GM21367 (cell line): ENCODE data around the gene PNLIPRP2.

Experiments
- ATAC-seq: cut with Tn5 transposase; IDR thresholded peaks from one replicate; pipeline ENCODE4 v1.9.1; 2021; ENCODE audit not compliant: unreplicated experiment

The PNLIPRP2 gene

DNA sequence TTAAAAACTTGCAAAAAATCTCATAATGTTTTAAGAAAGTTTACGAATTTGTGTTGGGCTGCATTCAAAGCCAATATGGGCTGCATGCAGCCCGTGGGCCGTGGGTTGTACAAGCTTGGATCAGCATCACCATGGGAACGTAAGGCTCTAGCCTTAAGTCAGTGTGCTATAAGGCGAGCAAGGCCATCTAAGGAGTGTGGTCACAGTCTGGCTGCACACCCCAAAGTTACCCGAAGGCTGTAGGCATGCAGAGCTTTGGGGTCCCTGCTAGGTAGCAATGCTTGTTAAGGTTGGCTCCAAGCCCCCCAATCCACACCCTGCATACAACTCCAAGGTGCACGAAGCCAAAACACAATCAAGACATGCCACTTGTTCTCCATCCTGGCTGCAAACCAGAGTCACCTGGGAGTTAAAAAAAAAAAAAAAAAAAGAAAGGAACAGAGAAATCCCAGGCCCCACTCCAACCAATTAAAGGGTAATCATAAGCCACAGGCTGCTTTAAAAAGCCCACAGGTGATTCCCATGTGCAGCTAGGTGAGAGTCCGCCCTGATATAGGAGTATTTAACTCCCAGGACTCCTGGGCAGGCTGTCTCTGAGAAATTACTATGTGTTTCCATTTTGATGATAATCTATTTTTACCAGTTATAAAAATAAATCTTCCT, 8.5 kb upstream of the PNLIPRP2 start:
- ATAC-seq: no peak

DNA sequence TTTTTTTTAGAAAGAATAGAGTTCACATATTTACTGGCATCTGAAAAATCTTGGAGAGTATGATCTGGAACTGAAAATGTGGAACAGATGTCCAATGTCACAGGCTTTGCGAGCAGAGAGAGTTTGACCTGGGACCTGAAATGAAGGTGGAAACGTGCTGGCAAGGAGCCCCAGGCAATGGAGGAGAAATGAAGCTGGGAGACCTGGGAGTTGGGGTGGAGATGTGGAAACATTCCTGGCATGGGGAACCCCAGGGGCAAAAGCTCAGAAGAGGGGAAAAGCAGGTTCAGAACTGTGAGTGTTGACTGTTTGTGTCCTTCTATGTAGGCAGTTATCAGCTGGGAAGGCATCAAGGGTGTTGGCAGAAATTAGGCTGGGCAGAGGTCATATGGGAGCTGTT, 7.3 kb upstream of the PNLIPRP2 start:
- no peak for ATAC-seq

DNA sequence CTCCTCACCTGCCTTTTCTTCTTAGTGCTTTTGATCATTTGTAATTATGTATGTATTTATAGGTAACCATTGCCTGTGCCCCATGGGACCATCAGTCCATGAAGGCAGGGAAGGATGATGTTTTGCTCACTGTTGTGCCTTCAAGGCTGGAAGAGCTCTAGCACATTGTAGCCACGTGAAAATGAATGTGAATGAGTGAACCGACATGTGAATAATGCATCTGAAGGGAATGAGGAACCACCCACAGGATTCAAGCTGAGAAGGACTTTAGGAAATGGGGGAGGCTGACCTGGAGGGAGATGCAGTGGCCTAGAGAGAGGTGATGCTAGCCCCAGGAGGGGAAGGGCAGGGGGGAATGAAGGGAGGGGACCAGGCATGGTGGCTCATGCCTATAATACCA, 6.0 kb upstream of the PNLIPRP2 start:
- ATAC-seq: no peak

DNA sequence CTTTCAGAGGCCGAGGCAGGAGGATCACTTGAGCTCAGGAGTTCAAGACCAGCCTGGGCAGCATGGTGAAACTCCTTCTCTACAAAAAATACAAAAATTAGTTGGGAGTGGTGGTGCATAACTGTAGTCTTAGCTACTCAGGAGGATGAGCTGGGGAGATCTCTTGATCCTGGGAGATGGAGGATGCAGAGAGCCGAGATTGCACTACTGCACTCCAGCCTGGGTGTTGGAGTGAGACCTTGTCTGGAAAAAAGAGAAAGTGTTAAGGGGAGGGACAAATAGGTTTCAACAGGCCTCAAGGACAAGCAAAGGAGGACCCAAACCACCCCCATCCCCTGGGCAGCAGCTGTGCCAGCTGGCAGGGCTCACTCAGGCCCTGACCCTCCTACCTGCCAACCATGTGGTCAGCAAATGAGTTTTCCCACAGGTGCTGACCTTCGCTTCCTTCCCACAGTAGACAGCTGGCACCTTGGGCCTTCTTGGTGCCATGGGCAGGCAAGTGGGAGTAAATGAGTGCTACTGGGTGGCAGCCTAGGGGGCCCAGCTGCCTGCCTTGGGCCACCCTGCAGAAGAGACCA, 5.5 kb upstream of the PNLIPRP2 start:
- no peak for ATAC-seq

DNA sequence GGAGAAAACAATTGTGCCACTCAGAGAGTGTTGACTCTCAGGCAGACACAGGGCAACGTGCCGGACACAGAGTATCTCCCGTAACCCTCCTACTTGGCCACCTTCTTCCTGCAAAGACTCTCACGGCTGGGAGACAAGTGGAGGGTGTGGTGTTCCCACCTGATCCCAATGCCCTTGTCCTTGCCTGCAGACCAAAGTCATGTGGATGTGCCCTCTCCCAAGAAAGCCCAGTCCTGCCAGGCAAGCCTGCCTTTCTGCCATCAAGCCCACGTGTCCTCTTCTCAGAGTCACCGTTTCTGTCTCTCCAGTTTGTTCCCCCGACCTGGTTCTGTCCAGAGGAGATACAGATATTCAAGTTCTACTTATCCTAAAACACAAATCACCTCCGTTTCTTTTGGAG, 723 bp downstream of the PNLIPRP2 start:
- no peak for ATAC-seq

DNA sequence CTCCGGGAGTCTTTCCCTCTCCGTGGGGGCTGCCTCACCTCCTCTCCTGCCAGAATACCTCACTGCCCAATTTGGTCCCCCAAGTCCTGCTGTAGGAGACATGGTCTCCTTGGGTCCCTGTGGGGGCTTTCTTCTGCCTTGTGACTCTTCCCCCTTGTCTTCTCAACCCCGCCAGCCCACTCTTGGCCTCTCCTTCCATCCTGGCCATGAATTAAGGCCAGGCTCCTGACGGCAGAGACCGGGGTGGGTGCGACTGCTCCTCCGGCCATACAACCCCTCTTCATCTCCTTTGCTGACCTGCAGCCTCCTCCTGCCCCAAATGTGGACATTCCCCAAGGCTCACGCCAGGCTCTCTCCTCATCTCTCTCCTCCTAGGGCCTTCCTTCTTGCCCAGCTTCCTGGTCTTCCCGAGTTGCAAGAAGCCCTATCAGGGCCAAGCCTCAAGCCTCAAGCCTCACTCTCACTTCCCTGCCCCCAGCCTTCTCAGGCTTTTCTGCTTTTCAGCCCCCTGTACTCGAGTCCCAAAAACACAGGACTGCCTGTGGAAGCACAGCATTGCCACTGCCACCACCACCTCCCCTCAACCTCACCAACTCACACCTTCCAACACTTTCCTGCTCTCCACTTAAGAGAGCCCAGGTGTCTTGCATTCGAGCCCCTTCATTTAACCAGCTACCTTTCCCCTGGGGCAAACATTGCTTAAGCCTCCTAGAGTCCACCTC, 1.3 kb downstream of the PNLIPRP2 start:
- no peak for ATAC-seq

DNA sequence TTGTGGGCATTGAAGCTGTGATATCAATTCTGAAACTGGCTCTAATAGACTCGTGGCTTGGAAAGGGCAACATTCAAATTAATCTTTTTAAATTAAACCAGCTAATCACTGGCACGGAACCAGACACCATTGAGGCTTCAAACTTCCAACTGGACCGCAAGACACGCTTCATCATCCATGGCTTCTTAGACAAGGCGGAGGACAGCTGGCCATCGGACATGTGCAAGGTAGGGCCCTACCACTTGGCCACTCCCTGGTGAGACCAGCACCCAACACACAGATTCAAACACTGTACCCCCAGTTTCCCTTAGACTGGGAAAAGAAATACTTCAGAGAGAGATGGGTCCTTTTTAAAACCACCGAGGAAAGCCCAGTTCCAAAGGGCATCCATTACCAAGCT, 5.1 kb downstream of the PNLIPRP2 start:
- ATAC-seq: no peak

DNA sequence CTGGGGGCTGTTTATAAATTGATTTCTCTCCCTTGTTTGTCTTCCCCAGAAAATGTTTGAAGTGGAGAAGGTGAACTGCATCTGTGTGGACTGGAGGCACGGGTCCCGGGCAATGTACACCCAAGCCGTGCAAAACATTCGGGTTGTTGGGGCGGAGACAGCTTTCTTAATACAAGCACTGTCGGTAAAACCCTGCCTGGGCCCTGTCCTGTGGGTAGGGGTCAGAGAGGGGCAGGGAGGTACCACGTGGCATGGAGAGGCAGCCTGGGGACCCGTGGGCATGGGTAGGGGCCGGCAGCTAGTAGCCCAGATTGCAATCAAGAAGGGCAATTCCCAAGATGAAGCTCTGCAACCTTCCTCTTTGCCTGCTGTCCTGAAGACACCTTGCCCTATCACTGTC, 6.1 kb downstream of the PNLIPRP2 start:
- ATAC-seq: no peak

DNA sequence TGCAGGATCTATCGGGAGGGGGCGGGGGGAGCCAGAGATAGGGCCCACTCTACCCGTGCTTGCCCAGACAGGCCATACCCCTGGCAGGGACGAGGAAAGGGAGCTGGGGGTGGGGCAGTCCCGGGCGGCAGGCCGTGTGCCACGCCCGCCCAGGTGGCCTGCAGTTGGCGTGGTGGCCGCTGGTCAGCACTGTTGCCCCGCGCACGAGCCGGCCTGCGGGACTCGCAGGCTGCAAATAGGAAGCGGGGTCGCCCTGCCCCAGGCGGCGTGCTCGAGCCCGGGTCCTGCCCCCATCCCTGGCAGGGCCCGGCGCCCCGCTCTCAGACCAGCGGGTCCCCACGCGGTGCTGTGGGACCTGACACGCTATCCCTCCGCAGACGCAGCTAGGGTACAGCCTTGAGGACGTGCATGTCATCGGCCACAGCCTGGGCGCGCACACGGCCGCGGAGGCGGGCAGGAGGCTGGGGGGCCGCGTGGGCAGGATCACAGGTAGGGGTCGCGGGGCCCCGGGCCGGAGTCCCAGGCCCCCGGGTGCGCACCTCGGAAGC, 6.7 kb downstream of the PNLIPRP2 start:
- no peak for ATAC-seq

DNA sequence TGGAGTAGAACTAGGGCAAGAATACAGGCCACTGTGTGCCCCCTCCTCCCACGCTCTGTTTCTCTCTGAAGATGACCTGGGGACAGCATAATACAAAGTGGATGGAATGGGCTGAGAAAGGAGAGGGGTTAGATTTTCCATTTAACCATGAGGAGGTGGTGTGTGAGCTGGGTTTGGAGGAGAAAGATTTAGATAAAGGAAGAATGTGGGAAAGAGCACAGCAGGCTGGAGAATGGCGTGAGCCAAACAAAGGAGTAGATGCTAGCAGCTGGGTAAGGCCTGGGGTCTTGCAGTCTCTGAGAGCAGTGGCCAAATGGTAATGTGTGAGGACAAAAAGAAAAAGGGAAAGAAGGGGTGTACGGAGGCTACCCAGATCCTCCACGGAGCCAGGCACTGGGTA, 8.6 kb downstream of the PNLIPRP2 start:
- ATAC-seq: no peak

DNA sequence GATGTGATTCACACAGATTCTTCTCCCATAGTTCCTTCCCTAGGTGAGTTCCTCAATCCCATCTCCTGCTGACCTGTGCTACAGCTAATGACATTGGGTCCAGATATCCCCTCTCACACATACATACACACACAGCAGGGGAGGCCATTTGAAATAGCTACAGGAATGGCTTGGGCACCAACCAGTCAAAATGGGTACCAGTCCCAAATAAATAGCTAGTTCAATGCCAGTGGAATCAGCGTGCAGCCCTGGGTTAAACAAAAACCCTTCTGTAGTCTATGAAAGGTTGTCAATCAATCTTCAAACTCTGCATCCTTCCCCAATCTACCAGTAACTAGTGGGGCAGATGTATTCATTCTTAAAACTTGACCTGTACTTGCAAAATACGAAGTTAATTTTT, 9.3 kb downstream of the PNLIPRP2 start:
- ATAC-seq: no peak

DNA sequence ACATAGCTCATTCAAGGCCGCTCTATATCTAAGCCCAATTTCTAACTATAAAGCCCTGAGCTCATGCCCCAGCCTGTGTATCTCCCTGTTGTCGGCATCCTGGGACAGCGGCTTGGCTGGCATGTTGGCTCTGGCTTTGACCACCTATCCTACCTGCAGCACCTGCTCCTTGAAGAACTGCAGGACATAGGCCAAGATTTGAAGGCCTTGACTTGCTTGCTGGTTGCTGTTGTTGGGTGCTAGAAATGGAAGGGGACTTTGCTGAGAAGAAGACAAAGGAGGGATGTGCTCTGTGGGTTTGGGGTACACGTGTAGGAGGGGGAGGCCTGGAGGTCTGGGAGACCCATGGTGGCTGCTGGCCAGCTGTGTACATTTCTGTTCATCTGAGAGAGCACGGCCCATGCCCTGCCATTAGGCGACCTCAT, 11.1 kb downstream of the PNLIPRP2 start:
- ATAC-seq: no peak

DNA sequence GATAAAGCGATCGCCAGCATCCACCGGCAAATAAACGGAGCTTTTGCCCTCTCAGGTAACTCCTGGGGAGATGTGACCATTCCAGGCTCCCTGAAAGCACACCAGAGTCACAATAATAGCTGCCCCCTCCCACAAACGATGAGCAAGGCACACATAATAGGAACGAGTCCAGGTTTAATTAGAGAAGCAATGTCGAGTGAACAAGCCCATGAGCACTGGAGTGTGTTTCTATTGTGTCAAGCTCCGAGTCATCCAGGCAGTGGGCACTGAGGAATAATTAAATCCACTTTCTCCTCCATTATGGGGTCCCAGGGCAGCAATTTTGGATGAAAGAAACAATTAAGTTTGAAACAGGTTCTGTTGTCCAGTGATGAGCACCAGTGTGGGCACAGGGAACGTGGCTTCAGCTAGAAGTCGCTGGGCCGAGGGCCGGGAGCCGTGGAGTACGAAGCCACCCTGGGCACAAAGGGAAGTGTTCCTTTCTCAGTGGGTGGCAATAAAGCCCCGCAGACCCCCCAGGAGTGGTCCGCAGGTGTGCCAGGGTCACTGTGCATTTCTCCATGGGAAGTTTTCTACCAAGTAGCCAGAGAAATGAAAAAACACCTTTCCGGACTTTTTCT, 12.0 kb downstream of the PNLIPRP2 start:
- no peak for ATAC-seq

DNA sequence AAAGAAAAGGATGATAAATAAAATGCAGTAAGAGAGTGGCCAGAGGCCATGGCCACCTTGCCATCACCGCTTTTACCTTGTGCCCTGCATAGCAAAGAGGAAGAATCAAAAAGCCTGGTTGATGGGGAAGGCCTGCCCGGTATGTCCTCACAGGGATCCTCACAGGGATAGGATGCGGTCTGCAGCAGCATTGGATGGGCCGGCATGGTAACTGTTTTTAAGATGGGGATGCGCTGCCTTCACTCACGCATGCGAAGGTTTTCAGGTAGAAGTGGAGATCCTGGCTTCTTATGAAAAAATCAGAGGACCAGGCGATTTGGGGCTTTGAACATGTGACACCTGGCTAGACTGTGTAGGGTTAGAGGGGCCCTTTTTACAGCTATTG, 12.5 kb downstream of the PNLIPRP2 start:
- no peak for ATAC-seq

DNA sequence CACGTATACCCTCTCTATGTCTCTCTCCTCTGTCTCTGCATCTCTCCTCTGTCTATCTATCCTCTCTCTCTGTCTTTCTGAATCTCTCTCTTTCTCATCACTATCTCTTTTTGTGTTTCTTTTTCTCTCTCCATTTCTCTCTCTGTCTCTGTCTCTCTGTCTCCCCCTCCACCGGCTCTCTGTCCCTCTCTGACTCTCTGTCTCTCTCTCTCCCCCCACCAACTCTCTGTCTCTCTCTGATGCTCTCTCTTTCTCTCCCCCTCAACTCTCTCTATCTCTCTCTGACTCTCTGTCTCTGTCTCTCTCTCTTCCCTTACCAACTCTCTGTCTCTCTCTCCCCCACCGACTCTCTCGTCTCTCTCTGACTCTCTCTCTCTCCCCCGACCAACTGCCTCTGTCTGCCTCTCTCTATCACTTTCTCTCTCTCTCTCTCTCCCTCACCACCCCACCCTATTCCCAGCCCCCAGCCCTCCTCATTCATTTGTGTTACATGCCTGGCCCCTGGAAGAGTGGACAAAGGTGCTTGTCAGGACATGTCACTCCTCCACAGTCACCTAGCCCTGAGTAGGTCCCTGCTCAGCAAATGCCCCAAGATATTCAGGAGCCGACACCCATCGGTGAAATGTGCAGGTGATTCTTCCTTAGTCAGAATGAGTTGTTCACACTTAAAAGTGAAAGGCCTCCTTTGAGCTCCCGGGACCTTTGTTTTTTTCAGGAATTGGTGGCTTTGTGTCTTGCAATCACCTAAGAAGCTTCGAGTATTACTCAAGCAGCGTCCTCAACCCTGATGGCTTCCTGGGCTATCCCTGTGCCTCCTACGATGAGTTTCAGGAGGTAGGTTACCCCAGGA, 13.6 kb downstream of the PNLIPRP2 start:
- ATAC-seq: no peak

DNA sequence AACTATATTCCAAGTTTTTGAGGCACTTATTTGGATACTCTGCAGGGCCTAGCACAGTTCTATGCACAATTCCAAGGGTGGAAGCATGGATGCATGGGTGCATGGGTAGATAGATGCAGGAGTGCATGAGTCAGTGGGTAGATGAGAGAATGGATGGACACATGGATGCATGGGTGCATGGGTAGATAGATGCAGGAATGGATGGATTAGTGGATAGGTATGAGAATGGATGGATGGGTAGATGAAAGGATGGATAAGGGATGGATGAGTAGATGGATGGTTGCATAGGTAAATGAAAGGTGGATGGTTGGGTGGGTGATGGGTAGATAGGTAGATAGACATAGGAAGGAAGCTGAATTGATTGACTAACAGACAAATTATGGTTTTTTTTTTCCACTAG, 15.6 kb downstream of the PNLIPRP2 start:
- ATAC-seq: no peak

DNA sequence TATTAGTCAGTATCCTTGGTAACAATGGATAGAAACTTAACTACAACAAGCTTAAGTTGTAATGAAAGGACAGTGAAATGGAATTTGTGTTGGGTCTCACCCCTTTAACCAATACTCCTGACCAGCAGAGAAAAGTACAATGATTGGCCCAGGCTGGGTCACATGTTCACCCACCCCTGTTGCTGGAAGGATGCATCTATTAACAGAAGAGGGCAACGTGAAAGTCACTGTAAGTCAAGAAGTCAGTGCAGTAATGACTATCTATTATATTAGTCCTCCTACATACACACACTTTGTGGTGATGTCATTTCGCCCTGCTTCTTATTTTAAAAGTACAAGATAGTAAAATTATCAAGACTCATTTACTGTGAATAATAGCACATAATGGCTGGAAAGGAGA, 16.2 kb downstream of the PNLIPRP2 start:
- ATAC-seq: no peak

DNA sequence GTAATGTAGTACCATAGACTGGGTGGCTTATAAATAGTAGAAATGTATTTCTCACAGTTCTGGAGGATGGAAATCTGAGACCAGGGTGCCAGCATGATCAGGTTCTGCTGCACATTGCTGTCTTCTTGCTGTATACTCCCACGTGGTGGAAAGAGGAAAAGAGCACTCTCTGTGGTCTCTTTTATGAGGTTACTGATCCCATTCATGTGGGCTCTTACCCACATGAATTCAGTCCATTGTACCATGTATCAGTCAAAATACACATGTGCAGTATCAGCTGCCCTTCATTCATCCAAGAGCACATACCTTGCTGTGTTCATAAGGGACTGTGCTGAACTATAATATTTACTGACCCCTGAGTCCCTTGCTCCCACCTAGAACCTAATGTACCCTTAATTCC, 17.1 kb downstream of the PNLIPRP2 start:
- ATAC-seq: no peak

DNA sequence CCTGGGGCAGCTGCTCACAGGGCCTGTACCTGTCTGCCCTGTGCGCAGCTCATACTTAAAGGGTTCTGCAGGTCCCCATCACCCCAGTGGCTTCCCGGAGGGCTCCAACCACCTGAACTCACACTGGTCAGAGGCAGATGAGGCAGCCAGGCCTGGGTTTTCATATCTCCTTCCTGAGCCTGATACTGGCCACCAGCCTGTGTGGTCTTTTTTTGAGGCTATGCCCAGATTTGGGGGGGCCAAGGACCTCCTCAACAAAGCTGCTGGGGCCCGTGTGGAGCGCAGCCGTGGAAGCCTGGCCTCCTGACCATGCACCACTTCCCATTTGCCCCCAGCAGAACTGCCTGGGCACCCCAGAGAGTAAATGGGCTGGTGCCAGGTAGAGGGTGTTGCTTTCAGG, 25.7 kb downstream of the PNLIPRP2 start:
- ATAC-seq: no peak

DNA sequence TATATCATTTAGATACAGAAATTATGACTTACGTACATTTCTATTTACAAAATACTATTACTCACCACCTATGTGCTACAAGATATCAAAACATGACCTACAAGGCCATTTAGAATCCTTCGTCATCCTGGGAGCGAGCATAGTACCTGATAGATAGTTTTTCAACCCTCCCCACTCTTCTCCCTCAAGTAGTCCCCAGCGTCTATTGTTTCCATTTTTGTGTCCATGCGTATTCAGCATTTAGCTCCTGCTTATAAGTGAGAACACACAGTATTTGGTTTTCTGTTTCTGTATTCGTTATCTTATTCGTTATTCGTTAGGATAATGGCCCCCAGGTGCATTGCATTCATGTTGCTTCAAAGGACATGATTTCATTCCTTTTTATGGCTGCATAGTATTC, 28.1 kb downstream of the PNLIPRP2 start:
- no peak for ATAC-seq

DNA sequence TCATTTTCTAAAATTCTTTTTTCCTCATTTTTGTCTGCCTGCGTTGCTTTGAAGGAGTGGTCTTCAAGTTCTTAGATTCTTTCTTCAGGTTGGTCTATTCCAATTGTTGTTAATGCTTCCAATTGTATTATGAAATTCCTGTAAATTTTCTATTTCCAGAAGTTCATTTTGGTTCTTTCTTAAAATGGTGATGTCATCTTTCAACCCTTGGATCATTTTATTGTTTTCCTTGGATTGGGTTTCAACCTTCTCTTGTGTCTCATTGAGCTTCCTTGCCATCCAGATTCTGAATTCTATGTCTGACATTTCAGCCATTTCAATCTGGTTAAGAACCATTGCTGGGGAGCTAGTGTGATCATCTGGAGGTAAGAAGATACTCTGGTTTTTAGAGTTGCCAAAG, 33.1 kb downstream of the PNLIPRP2 start:
- ATAC-seq: no peak
